Endodermal cell (in vitro differentiated cells): ENCODE measurements around the gene MYO6. TPM values are rescaled to one million over a fixed set of nuclear protein-coding genes. Genes with fewer than 3 reads are reported as not detected.

Experiments used
- DNase-seq: peaks from one replicate; pipeline ENCODE4 v3.0.0-alpha.2; 2017
- H3K27ac ChIP-seq: 2 replicates; pipeline ENCODE4 v1.5.1; 2013; ENCODE audit warnings: mild to moderate bottlenecking, low read depth, low read length, moderate library complexity
- H3K27me3 ChIP-seq: 2 replicates; pipeline ENCODE4 v1.6.1; 2013; ENCODE audit warnings: mild to moderate bottlenecking, low read length, moderate library complexity; ENCODE audit not compliant: insufficient read depth, control insufficient read depth, poor library complexity, severe bottlenecking
- H3K36me3 ChIP-seq: 2 replicates; pipeline ENCODE4 v1.7.0; 2013; ENCODE audit warnings: mild to moderate bottlenecking, low read length, moderate library complexity; ENCODE audit not compliant: control insufficient read depth, insufficient read depth
- H3K4me1 ChIP-seq: one replicate; pipeline ENCODE4 v1.7.0; 2013; ENCODE audit warnings: low read length; ENCODE audit not compliant: control insufficient read depth, insufficient read depth
- H3K4me3 ChIP-seq: 2 replicates; pipeline ENCODE4 v1.5.1; 2013; ENCODE audit warnings: mild to moderate bottlenecking, low read length, moderate library complexity
- H3K9ac ChIP-seq: 2 replicates; pipeline ENCODE4 v1.6.1; 2013; ENCODE audit warnings: mild to moderate bottlenecking, low read length, moderate library complexity; ENCODE audit not compliant: poor library complexity, severe bottlenecking; ENCODE audit errors: extremely low read depth
- H3K9me3 ChIP-seq: 2 replicates; pipeline ENCODE4 v1.6.1; 2013; ENCODE audit warnings: mild to moderate bottlenecking, low read length, moderate library complexity; ENCODE audit not compliant: control insufficient read depth
- H3K27ac Mint-ChIP-seq: 2 replicates; pipeline ENCODE4 v1.8.0; 2020; ENCODE audit warnings: mixed read lengths
- H3K27me3 Mint-ChIP-seq: 2 replicates; pipeline ENCODE4 v1.8.0; 2021; ENCODE audit warnings: mild to moderate bottlenecking, mixed read lengths; ENCODE audit not compliant: insufficient read depth
- H3K36me3 Mint-ChIP-seq: 2 replicates; pipeline ENCODE4 v1.8.0; 2020; ENCODE audit warnings: low read depth, mixed read lengths
- H3K4me1 Mint-ChIP-seq: 2 replicates; pipeline ENCODE4 v1.8.0; 2020; ENCODE audit warnings: mixed read lengths
- H3K4me3 Mint-ChIP-seq: 2 replicates; pipeline ENCODE4 v1.8.0; 2020; ENCODE audit warnings: mild to moderate bottlenecking, moderate library complexity, mixed read lengths
- H3K9me3 Mint-ChIP-seq: 2 replicates; pipeline ENCODE4 v1.8.0; 2020; ENCODE audit warnings: mild to moderate bottlenecking, mixed read lengths
- CTCF ChIP-seq: fragments of 200-600 bp; sonication (generic); conservative IDR thresholded peaks from 2 replicates; pipeline ENCODE4 v1.5.0; 2021; ENCODE audit warnings: antibody characterized with exemption, mild to moderate bottlenecking
- WGBS, 2 experiments: methylation state at CpG; one replicate each; pipeline versions ENCODE4 v1.1.5 to v1.1.7; 2013; ENCODE audit warnings: missing lambda C conversion rate in 2 of 2, mixed read lengths in 1 of 2; ENCODE audit not compliant: insufficient coverage in 1 of 2, insufficient read length in 1 of 2; 5-methylcytosine and 5-hydroxymethylcytosine counted together
- total RNA-seq, 2 donors: library from RNA; stranded (reverse); fragmentation: NEBNext Ultra II Directional in 1 of 2; extraction: Animal tissue kit (Norgen Biotek cat#: 25700) in 1 of 2; gene quantifications; 2 replicates in 1 of 2; 3 replicates in 1 of 2; pipeline ENCODE4 v1.2.1, GENCODE V29; 2021

The MYO6 gene
- total RNA-seq, 2 donors from 2014 or later: 58.7 to 89.9 TPM

DNA sequence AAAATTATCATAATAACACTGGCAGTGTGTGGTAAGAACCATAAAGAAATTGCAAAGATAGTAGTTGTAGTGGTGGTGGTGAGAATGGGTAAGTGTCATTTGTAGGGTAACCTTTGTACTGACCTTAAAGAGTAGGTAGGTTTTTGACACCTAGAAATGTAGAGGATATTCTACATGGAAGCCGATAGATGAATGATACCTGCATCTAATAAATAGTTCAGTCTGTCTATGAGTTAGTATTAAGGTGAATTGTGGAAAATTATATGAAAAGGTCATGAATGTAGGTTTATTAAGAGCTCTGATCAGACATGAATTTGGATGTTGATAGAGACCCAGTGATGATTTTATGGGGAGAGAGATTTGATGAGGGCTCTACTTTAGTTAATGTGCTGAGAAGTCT is 78.1 kb downstream of the MYO6 start:
- Histone ChIP-seq H3K4me3 (no peak overlapping the region), H3K9me3 (no peaks in the 10 kb centered on the region), H3K27ac (no peak overlapping the region), H3K27me3 (no peaks in the 10 kb centered on the region), H3K4me1 (no peaks in the 10 kb centered on the region), H3K36me3 (peaks cover 22% of the 10 kb centered on the region), H3K9ac (no peak overlapping the region)
- no peak for TF ChIP-seq CTCF
- no peaks in the 10 kb centered on the region for H3K9me3 Mint-ChIP-seq
- no peaks in the 10 kb centered on the region for H3K4me1 Mint-ChIP-seq
- H3K27ac Mint-ChIP-seq: no peak overlapping the region
- DNase-seq: no peak
- peaks cover 8% of the 10 kb centered on the region for H3K36me3 Mint-ChIP-seq
- H3K4me3 Mint-ChIP-seq: no peak overlapping the region
- H3K27me3 Mint-ChIP-seq: no peaks in the 10 kb centered on the region
- WGBS, 2 experiments: 89 to 93% methylated on average over 1 of the region's 1 CpG

DNA sequence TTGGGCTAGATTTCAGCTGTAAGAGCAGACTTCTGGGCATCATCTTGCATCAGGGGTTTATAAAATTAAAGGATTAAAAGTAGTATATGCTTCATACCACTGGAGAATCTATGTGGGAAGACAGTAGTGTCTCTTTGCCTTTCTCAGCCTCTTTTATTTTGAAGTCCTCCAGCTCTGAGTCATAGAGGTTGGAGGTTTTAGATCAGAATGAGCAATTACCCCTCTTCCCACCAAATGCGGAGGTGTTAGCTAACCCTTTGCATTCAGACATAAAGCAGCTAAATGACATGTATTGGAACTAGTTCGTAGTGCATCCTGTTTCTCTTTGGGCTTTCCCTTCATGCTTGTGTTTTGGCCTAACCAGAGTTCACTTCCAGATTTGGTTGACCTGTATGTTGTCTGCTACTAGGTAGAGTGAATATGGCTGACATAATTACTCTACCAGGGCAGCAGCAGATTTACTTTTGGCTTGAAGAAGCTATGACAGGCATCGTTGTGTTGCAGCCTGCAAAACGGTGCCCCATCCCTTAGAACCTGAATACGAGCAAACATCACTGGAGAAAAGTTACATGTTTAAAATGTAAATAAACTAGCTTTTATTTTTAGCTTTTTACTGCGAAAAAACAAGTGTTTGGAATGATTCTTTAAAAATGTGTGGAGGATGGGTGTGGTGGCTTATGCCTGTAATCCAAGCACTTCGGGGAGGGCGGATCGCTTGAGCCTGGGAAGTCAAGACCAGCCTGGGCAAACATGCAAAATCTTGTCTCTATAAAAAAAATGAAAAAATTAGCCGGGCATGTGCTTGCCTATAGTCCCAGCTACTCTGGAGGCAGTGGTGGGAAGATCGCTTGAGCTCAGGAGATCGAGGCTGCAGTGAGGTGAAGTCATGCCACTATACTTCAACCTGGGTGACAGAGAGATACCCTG is 82.2 kb downstream of the MYO6 start:
- TF ChIP-seq CTCF: no peak
- Histone ChIP-seq H3K36me3 (peaks cover 43% of the 10 kb centered on the region), H3K27me3 (no peaks in the 10 kb centered on the region), H3K4me3 (no peak overlapping the region), H3K9ac (no peak overlapping the region), H3K4me1 (no peaks in the 10 kb centered on the region), H3K27ac (no peak overlapping the region), H3K9me3 (no peaks in the 10 kb centered on the region)
- 95 to 97% methylated on average over 9 to 12 of the region's 12 CpGs for WGBS, 2 experiments
- DNase-seq: no peak
- no peaks in the 10 kb centered on the region for H3K4me1 Mint-ChIP-seq
- no peak overlapping the region for H3K27ac Mint-ChIP-seq
- no peak overlapping the region for H3K4me3 Mint-ChIP-seq
- H3K36me3 Mint-ChIP-seq: peaks cover 26% of the 10 kb centered on the region
- H3K9me3 Mint-ChIP-seq: no peaks in the 10 kb centered on the region
- no peaks in the 10 kb centered on the region for H3K27me3 Mint-ChIP-seq

DNA sequence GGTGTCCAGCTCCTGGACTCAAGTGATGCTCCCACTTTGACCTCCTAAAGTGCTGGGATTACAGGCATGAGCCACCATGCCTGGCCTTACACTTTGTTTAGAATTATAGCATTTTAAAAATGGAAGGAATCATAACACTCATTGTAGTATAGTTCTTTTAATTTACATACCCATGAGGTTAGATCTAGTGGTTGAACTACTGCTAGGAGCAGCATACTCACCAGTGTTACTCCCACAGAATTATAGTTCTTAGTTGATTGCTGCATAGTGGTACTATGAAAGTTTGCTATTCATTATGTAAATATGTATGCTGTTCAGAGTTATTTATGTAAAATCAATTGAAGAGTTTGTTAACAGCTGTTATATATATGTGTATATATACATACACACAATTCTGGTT is 85.4 kb downstream of the MYO6 start:
- no peak overlapping the region for H3K9ac ChIP-seq
- Mint-ChIP-seq H3K4me3 (no peak overlapping the region), H3K27me3 (no peaks in the 10 kb centered on the region), H3K36me3 (peaks cover 42% of the 10 kb centered on the region), H3K9me3 (no peaks in the 10 kb centered on the region), H3K4me1 (no peaks in the 10 kb centered on the region), H3K27ac (no peak overlapping the region)
- no peak overlapping the region for H3K4me3 ChIP-seq
- no peaks in the 10 kb centered on the region for H3K9me3 ChIP-seq
- H3K36me3 ChIP-seq: peaks cover 53% of the 10 kb centered on the region
- no peak for DNase-seq
- TF ChIP-seq CTCF: no peak
- H3K27ac ChIP-seq: no peak overlapping the region
- H3K27me3 ChIP-seq: no peaks in the 10 kb centered on the region
- no peaks in the 10 kb centered on the region for H3K4me1 ChIP-seq
